Brain microvascular endothelial cell (primary cell): ENCODE results near the gene POGK.

Source experiments
- DNase-seq: peaks from one replicate; pipeline ENCODE4 v3.0.0-alpha.2; 2020
- H3K27ac ChIP-seq: fragments of 250-450 bp; sonication (Bioruptor Pico); 2 replicates; pipeline ENCODE4 v1.5.1; 2020; ENCODE audit warnings: mild to moderate bottlenecking, moderate library complexity
- H3K27me3 ChIP-seq: fragments of 250-450 bp; sonication (Bioruptor Pico); replicated peaks from 2 replicates; pipeline ENCODE4 v1.5.1; 2020; ENCODE audit warnings: mild to moderate bottlenecking
- H3K36me3 ChIP-seq: fragments of 250-450 bp; sonication (Bioruptor Pico); replicated peaks from 2 replicates; pipeline ENCODE4 v1.5.1; 2020; ENCODE audit warnings: mild to moderate bottlenecking
- H3K4me3 ChIP-seq: 2 replicates; pipeline ENCODE4 v1.5.1; 2011; ENCODE audit warnings: low read depth, mild to moderate bottlenecking, control low read depth, low read length, moderate library complexity
- in situ Hi-C: cut with HindIII; loops from 2 replicates; pipeline ENCODE4 v1.10.0; 2017; ENCODE audit warnings: low sequenced_read_pairs, low pct_ligation_motif_present
- TF ChIP-seq, protein P1 (sequence below): IDR thresholded peaks from 2 replicates; pipeline ENCODE4 v1.5.1; 2011; ENCODE audit warnings: low read depth, mild to moderate bottlenecking, moderate library complexity, low read length, control low read depth, inconsistent platforms; ENCODE audit errors: missing control alignments

Gene POGK

DNA sequence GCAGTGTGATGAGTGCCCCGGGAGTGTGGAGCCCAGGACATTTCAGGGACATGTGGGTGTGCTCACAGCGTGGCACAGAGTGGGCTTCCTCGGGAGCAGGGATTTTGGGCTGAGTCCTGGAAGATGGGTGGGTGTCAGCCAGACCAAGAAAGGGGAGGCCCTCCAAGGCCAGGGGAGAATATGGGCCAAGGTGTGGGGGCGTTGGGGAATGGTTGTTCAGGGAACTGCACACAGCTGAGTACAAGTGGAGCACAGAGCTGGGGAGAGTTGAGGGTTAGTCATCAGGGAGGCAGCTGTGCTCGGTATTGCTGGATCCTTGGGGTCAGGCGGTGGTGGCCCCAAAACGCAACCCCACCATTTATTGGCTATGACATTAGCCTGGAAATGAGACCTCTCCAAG lies 5.5 kb downstream of the POGK start:
- Histone ChIP-seq H3K4me3 (no peak overlapping the region), H3K27me3 (no peaks in the 10 kb centered on the region), H3K36me3 (peaks cover 55% of the 10 kb centered on the region), H3K27ac (no peak overlapping the region)
- in situ Hi-C loops: no loop called here
- DNase-seq: no peak
- TF ChIP-seq, protein P1, sequence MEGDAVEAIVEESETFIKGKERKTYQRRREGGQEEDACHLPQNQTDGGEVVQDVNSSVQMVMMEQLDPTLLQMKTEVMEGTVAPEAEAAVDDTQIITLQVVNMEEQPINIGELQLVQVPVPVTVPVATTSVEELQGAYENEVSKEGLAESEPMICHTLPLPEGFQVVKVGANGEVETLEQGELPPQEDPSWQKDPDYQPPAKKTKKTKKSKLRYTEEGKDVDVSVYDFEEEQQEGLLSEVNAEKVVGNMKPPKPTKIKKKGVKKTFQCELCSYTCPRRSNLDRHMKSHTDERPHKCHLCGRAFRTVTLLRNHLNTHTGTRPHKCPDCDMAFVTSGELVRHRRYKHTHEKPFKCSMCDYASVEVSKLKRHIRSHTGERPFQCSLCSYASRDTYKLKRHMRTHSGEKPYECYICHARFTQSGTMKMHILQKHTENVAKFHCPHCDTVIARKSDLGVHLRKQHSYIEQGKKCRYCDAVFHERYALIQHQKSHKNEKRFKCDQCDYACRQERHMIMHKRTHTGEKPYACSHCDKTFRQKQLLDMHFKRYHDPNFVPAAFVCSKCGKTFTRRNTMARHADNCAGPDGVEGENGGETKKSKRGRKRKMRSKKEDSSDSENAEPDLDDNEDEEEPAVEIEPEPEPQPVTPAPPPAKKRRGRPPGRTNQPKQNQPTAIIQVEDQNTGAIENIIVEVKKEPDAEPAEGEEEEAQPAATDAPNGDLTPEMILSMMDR: no peak

DNA sequence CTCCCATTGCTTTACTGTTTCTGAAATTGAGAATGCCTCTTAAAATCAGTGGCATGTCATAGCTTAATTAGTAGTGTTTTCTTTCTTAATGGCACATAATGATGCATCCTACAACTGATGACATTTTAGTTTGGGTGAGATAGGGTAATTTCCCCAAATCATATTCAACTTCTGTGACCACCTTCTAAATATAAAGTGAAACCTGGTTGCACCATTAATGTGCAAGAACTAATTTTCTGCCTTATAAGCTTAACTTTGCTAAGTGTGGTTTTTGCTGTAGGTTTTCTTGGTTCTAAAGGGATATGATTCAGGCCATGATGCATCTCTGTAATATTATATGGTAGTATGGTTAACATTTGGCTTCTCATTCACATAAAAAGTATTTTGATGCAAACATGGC lies 8.9 kb downstream of the POGK start:
- Histone ChIP-seq H3K27ac (no peak overlapping the region), H3K36me3 (peaks cover 55% of the 10 kb centered on the region), H3K27me3 (no peaks in the 10 kb centered on the region), H3K4me3 (no peak overlapping the region)
- TF ChIP-seq, protein P1: no peak
- in situ Hi-C loops: no loop called here
- no peak for DNase-seq

DNA sequence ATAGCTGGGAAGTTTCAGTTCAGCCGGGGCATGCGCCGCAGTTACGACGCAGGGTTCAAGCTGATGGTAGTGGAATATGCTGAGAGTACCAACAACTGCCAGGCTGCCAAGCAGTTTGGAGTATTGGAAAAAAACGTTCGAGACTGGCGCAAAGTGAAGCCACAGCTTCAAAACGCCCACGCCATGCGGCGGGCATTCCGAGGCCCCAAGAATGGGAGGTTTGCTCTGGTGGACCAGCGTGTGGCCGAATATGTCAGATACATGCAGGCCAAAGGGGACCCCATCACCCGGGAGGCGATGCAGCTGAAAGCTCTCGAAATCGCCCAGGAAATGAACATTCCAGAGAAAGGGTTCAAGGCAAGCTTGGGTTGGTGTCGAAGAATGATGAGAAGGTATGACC lies 9.9 kb downstream of the POGK start:
- in situ Hi-C loops: no loop called here
- no peak for DNase-seq
- Histone ChIP-seq H3K27me3 (no peaks in the 10 kb centered on the region), H3K4me3 (no peak overlapping the region), H3K27ac (no peak overlapping the region), H3K36me3 (peaks cover 52% of the 10 kb centered on the region)
- TF ChIP-seq, protein P1: no peak

DNA sequence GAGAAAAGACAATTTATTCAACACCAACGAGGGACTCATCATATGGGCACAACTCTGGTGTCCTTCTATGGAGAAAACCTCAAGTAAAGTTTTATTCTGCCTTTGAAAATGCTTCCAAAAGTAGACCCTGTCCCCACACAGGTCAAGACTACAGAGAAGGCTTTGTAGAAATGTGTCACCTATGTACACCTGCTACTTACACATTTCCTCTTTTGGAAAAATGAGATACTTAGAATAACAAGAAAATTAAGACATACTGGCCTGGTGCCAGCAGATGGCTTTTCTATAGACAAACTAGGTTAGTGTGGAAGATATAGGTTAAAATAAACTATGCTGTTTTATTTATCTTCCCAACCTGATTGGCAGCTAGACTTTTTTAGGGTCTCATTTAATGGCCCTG lies 13.6 kb downstream of the POGK start:
- no peaks in the 10 kb centered on the region for H3K27me3 ChIP-seq
- H3K27ac ChIP-seq: no peak overlapping the region
- DNase-seq: no peak
- TF ChIP-seq, protein P1: no peak
- in situ Hi-C loops: no loop called here
- H3K4me3 ChIP-seq: no peak overlapping the region
- peaks cover 44% of the 10 kb centered on the region for H3K36me3 ChIP-seq

DNA sequence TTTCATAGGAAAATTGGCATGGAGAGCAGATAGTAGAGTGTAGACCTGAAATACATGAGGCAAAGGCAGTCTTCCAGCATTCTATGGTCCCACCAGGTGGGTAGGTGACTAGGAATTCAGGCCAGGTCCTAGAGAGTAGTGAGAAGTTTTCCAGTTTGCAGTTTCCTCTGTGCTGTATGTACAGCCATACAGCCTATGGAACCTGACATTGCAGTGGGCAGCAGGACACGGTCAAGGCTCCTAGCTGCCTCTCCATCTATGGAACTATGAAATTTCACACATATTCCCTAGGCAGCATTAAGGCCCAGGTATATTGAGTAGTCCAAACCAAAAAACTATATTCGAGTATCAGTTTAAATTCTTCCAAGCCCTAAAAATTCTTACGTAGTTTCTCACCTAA lies 16.3 kb downstream of the POGK start:
- H3K36me3 ChIP-seq: peaks cover 25% of the 10 kb centered on the region
- TF ChIP-seq, protein P1: no peak
- H3K27ac ChIP-seq: no peak overlapping the region
- H3K4me3 ChIP-seq: no peak overlapping the region
- H3K27me3 ChIP-seq: no peaks in the 10 kb centered on the region
- DNase-seq: no peak
- in situ Hi-C loops: no loop called here

DNA sequence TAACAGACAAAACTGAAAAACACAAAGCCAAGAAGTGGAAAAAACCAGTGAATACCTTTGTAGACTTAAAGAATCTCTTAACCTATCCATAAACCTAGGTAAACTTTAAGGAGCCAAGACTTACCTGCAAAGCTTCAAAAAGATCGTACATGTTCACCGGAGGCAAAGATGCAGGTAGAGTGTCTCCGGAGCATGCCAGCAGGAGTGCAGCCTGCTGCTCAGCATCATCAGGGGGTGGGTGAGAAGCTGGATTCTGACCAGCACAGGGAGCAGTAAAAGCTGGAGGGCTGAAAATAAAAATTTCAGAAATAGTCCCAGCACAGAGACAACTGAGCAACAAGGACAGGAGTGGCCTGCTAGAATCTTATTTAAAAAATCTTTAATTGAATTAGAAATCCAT lies 18.7 kb downstream of the POGK start:
- no peaks in the 10 kb centered on the region for H3K27me3 ChIP-seq
- no peak overlapping the region for H3K27ac ChIP-seq
- no peak overlapping the region for H3K4me3 ChIP-seq
- peaks cover 17% of the 10 kb centered on the region for H3K36me3 ChIP-seq
- DNase-seq: no peak
- TF ChIP-seq, protein P1: no peak
- in situ Hi-C loops: no loop called here
